GM19452 (cell line): ENCODE measurements around the gene ATAD3A.
"Not testable (repeated sequence)": the region's sequence is repeated elsewhere in the genome, so short reads cannot be mapped to it uniquely, and the experiment has no call there.

Experiments
- ATAC-seq: cut with Tn5 transposase; IDR thresholded peaks from one replicate; pipeline ENCODE4 v1.9.1; 2021; ENCODE audit not compliant: unreplicated experiment

ATAD3A gene

GRCh38 chr1:1552263-1552639 lies 40.3 kb downstream of the ATAD3A start:
- no peak for ATAC-seq

DNA sequence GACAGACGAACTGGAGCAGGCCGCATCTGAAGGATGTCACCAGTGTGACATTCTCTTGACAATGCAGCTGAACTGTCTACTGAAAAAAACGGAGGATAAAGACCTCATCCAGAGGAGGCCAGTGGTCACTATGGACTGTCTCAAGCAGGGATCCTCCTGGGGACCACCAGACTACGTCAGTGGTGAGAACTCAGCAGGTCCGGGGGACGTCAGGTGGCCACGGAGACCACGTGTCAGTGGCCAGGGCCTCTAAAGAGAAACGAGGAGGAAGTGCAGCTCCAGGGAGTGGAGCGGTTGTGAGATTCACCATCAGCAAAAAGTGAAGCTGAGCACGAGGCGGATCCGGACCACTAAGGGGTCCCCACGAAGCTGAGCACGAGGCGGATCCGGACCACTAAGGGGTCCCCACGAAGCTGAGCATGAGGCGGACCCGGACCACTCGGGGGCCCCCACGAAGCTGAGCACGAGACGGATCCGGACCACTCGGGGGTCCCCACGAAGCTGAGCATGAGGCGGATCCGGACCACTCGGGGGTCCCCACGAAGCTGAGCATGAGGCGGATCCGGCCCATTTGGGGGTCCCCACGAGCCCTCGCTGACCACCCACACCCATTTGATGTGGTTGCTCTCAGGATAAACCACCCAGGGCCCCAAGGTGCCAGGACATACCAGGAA lies 42.0 kb downstream of the ATAD3A start:
- ATAC-seq: no peak

- no peak for ATAC-seq
These were observed 42.6 kb downstream of the ATAD3A start for GRCh38 chr1:1554550-1554925.

GRCh38 chr1:1554926-1555915 lies 43.3 kb downstream of the ATAD3A start:
- no peak for ATAC-seq

GRCh38 chr1:1556505-1556904 lies 44.5 kb downstream of the ATAD3A start:
- no peak for ATAC-seq

DNA sequence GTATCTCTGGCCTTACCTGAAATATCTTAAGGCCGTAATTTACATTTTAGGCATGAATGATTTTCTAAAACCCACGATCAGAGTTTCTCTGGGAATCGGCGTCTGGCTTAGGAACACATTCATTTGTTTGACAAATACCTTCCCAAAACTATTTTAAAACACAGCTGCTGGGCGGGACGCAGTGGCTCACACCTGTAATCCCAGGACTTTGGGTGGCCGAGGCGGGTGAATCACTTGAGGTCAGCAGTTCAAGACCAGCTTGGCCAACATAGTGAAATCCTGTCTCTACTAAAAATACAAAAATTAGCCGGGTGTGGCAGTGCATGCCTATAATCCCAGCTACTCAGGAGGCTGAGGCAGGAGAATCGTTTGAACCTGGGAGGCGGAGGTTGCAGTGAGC lies 45.0 kb downstream of the ATAD3A start:
- not testable (repeated sequence) for ATAC-seq

DNA sequence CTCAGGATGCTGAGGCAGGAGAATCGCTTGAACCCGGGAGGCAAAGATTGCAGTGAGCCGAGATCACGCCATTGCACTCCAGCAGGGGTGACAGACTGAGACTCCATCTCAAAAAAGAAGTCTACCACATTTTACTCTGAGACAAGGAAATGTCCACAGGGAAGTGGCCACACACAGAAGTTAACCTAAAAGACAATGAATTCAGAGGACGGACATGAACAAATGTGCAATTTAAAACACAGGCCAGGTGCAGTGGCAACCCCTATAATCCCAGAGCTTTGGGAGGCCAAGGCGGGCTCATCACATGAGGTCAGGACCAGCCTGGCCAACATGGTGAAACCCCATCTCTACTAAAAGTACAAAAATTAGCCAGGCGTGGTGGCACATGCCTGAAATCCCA lies 45.7 kb downstream of the ATAD3A start:
- not testable (repeated sequence) for ATAC-seq

GRCh38 chr1:1558591-1558990 lies 46.6 kb downstream of the ATAD3A start:
- ATAC-seq: no peak

GRCh38 chr1:1559066-1559465 lies 47.1 kb downstream of the ATAD3A start:
- ATAC-seq: no peak

- no peak for ATAC-seq
These were observed 48.2 kb downstream of the ATAD3A start for GRCh38 chr1:1560178-1560577.

DNA sequence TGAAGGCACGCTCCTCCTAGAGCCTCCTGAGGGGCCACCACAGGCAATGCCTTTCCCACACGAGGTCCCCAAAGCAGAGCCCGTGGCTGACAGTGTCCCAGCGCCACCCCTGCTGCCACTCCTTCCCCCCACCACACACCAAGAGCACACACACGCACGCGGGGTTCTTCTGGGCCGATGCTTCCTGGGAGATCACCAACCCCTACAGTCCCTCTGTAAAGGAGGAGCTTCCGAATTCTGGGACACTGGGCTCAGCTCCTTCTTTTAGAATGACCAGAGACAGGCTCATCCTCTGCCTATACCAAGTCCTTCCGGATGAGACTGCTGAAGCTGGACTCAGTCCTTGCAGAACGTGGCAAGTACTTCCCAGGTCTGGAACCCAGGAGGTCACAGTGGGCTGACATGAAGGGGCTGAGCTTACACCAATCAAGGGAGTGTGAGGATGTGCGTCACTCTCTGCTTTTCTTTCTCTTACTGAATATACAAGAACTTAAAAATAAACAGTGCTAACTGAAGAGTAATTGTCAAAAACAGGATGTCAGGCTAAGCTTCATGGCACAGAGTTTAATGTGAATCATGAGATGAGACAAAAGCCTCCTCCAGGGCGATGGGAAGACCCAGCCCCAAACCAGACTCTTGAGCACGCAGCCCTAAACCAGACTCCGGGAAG lies 50.0 kb downstream of the ATAD3A start:
- ATAC-seq: no peak

- no peak for ATAC-seq
These were observed 50.7 kb downstream of the ATAD3A start for GRCh38 chr1:1562556-1563195.

GRCh38 chr1:1563688-1564087 lies 51.7 kb downstream of the ATAD3A start:
- no peak for ATAC-seq

DNA sequence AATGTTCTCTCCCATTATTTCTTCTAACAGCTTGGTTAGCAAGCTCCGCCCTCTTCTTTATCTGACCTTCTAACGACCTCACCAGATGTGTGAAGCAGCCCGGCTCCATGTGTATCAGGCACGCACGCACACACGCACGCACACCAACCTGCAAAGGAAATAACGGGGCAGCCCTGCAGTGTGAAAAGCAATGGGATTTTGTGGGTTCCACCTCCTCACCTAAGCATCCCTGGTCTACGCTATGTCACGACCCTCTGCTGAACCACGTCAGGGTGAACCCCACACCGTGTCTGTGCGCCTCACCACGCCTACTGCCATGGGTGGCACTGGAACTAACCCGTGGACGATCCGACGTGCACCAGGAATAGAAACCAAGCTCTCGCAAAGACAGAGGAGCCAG lies 52.3 kb downstream of the ATAD3A start:
- ATAC-seq: no peak

- no peak for ATAC-seq
These were observed 53.4 kb downstream of the ATAD3A start for GRCh38 chr1:1565340-1565739.

DNA sequence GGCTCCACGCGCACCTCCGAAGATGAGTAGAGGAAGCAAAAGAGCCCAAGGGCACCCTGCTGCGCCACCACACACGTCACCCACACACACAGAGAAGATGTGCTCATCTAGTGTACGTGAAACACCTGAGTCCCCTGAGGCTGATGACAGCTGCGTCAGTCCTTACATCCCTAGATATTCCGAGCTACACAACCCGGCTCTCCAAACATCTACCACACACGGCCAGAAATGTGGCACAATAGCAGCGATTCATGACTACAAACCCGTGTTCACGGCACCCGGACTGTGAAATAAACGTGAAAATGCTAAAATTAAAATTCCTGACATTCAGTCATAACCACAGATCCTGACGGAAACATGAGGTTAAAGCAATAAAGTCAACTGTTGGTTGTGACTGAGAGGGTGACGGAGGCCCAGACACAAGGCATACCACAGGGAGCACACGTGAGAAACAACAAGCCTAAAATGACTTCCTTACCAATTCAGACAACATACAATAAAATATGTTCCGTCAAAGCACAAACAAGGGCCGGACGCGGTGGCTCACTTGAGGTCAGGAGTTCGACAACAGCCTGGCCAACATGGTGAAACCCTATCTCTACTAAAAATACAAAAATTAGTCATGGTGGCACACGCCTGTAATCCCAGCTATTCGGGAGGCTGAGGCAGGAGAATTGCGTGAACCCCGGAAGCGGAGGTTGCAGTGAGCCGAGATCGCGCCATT lies 55.4 kb downstream of the ATAD3A start:
- ATAC-seq: no peak

- ATAC-seq: no peak
These were observed 55.9 kb downstream of the ATAD3A start for GRCh38 chr1:1567891-1568291.

DNA sequence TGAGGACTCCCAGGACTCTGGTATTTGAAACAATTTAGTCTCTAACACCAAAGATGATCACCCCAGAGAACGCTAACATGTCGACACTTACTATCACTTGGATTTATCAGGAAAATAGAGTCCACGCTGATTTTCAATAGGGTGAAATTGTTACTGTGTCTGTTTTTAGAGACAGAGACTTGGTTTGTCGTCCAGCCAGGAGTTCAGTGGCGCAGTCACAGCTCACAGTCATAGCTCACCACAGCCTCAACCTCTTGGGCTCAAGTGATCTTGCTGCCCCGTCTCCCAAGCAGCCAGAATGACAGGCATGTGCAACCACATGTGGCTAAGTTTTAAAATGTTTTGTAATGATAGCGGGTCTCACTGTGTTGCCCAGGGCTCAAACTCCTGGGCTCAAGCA lies 57.4 kb downstream of the ATAD3A start:
- no peak for ATAC-seq

DNA sequence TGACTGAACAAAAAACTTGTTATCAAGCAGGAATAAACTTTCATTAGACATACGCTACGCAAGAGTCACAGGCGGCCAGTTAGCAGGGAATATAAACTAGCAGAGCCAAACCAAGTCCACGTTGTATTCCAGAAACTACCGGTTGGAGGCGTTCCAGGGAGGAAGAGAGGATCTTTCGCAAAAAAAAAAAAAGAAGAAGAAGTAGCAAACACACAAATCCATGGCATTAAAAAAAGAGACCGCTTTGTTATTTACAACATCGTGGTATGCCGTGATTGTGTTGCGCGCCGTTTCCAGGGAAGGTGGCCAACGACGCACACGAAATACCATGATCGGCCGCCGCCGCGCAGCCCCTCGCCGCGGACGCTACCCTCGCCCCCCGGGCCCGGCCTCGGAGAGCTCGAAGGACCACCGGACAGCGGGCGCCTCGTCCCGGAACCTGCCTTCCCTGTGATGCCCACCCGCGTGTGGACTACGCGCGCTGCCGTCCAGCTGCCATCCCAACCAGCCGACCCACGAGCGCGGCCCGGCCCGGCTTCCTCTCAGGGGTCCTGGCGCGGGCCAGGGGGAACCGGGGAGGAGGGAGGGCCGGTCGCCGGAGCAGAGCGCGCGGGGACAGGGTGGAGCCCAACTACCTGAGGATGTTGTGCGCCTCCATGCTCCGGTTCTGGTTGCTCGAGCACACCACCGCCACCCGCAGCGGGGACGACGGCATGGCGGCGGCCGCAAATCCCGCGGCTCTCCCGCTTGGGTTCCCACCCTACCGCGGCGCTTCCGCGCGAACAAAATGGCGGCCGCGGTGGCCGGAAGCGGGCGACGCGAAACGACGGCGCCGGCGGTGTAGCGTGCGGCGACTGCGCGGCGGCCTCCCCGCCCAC lies 62.1 kb downstream of the ATAD3A start:
- ATAC-seq: peak; percentile 72
